ENCODE data around the gene TRIM10. TPM values are rescaled to one million over a fixed set of nuclear protein-coding genes. Genes with fewer than 3 reads are reported as not detected.

TRIM10 gene
- total and polyA plus RNA-seq, 2 donors from 2014 or later, result 0.79 to 1.5 TPM

DNA sequence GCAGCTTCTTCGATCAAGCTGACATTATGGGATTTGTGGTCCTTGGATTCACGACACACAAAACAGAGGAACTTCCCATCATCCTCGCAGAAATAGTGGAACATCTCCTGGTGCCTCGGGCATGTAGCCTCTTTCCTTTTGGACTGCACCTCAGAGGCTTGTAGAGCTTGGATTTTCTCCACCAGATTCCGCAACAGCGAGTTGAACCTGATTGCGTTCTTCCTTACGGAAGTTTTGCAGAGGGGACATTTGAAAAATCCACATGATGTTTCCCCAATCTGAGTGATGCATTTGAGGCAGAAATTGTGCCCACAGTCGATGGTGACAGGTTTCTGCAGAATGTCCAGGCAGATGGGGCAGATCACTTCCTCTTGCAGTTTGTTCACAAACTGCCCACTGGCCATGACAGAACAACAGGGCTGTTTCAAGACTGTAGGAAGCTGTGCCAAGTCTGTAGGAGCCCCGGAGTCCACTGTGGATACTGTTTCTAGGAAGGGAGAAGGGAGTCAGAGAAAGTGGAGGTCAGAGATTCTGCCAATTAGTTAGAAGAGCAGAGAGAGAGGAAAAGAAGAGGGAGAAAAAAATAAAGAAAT, 48.5 kb downstream of the TRIM10 start:
- no peaks in the 10 kb centered on the region for H3K9me3 ChIP-seq (ENCODE audit: control insufficient read depth in 2 of 3, insufficient read depth in 1 of 3, low read length in 3 of 3)
- no peaks in the 10 kb centered on the region for H3K36me3 ChIP-seq (ENCODE audit: control insufficient read depth in 2 of 3, insufficient read depth in 3 of 3, low read length in 3 of 3)
- H3K27ac ChIP-seq (ENCODE audit: low read depth in 2 of 2, low read length in 2 of 2), result no peak overlapping the region
- no peak overlapping the region for H3K4me3 ChIP-seq (ENCODE audit: low read length in 3 of 3)
- TF ChIP-seq, protein P1, sequence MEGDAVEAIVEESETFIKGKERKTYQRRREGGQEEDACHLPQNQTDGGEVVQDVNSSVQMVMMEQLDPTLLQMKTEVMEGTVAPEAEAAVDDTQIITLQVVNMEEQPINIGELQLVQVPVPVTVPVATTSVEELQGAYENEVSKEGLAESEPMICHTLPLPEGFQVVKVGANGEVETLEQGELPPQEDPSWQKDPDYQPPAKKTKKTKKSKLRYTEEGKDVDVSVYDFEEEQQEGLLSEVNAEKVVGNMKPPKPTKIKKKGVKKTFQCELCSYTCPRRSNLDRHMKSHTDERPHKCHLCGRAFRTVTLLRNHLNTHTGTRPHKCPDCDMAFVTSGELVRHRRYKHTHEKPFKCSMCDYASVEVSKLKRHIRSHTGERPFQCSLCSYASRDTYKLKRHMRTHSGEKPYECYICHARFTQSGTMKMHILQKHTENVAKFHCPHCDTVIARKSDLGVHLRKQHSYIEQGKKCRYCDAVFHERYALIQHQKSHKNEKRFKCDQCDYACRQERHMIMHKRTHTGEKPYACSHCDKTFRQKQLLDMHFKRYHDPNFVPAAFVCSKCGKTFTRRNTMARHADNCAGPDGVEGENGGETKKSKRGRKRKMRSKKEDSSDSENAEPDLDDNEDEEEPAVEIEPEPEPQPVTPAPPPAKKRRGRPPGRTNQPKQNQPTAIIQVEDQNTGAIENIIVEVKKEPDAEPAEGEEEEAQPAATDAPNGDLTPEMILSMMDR (IDR thresholded peaks at IDR 0.05; ENCODE audit: borderline replicate concordance, extremely low read depth, insufficient read depth), result no peak
- DNase-seq (no peak), FAIRE-seq (no peak)
- H3K9ac ChIP-seq (ENCODE audit: low read length in 3 of 3), result no peak overlapping the region
- H3K27me3 ChIP-seq (ENCODE audit: control insufficient read depth, insufficient read depth, low read length), result peaks cover 27% of the 10 kb centered on the region
- H3K4me1 ChIP-seq (ENCODE audit: control insufficient read depth in 2 of 3, insufficient read depth in 2 of 3, low read depth in 1 of 3, low read length in 3 of 3), result no peaks in the 10 kb centered on the region
- intact Hi-C loops (cut with DNase I), result no loop called here

DNA sequence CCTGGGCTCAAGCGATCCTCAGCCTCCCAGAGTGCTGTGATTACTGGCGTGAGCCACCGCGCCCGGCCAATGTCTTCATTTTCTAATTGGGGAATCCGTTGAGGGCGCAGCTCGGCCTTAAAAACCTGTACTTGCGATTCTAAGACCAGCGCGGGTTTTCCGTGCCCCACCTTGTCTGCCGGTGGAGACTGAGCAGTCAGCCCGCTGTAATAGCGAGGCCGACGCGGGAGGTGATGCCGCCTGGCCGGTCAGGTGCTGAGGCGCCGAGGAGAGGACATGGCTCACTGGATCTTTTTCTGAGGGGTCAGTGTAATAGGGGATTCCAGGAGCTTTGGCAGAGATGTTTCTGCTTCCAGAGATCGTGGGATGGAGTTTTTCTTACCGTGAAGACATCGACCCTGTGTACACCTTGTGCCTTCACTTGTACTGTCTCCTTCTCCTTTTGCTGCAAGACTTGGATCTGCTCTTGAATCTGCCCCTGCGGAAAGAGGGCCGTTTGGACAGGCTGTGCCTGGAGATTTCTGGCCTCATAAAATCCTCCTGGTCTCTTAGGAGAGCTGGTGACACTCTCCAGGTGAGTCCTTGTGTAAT, 49.6 kb downstream of the TRIM10 start:
- intact Hi-C loops (cut with DNase I), result no loop called here
- Histone ChIP-seq H3K4me3 (ENCODE audit: low read length in 3 of 3) (no peak overlapping the region), H3K27me3 (ENCODE audit: control insufficient read depth, insufficient read depth, low read length) (peaks cover 27% of the 10 kb centered on the region), H3K4me1 (ENCODE audit: control insufficient read depth in 2 of 3, insufficient read depth in 2 of 3, low read depth in 1 of 3, low read length in 3 of 3) (no peaks in the 10 kb centered on the region), H3K9me3 (ENCODE audit: control insufficient read depth in 2 of 3, insufficient read depth in 1 of 3, low read length in 3 of 3) (no peaks in the 10 kb centered on the region), H3K36me3 (ENCODE audit: control insufficient read depth in 2 of 3, insufficient read depth in 3 of 3, low read length in 3 of 3) (no peaks in the 10 kb centered on the region), H3K27ac (ENCODE audit: low read depth in 2 of 2, low read length in 2 of 2) (no peak overlapping the region), H3K9ac (ENCODE audit: low read length in 3 of 3) (no peak overlapping the region)
- TF ChIP-seq, protein P1 (IDR thresholded peaks at IDR 0.05; ENCODE audit: borderline replicate concordance, extremely low read depth, insufficient read depth), result no peak
- DNase-seq (peak in 1 of 5 donors; percentile 56), FAIRE-seq (no peak)

DNA sequence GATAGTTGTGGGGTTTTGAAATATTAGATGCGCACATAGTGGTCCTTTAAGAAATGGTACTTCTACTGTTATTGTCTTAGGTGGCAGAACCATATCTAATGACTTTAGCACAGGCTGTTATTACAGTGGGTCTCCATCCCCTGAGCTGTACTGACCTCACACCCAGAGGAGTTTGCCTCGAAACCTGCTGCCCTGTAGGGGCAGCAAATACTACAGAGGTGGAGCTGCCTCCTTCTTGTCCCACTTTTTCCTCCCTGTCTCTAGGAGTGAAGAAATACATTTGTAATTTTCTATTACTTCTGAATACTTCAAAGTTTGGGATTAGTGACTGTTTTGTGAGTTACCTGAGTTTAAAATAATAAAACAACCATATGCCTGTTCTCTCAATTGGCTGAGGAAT, 56.4 kb downstream of the TRIM10 start:
- TF ChIP-seq, protein P1 (IDR thresholded peaks at IDR 0.05; ENCODE audit: borderline replicate concordance, extremely low read depth, insufficient read depth), result no peak
- Histone ChIP-seq H3K27ac (ENCODE audit: low read depth in 2 of 2, low read length in 2 of 2) (no peak overlapping the region), H3K4me3 (ENCODE audit: low read length in 3 of 3) (no peak overlapping the region), H3K9ac (ENCODE audit: low read length in 3 of 3) (no peak overlapping the region), H3K27me3 (ENCODE audit: control insufficient read depth, insufficient read depth, low read length) (peaks cover 30% of the 10 kb centered on the region), H3K4me1 (ENCODE audit: control insufficient read depth in 2 of 3, insufficient read depth in 2 of 3, low read depth in 1 of 3, low read length in 3 of 3) (peaks cover 0 to 23% (median 13%) of the 10 kb centered on the region in 3 donors), H3K9me3 (ENCODE audit: control insufficient read depth in 2 of 3, insufficient read depth in 1 of 3, low read length in 3 of 3) (no peaks in the 10 kb centered on the region), H3K36me3 (ENCODE audit: control insufficient read depth in 2 of 3, insufficient read depth in 3 of 3, low read length in 3 of 3) (no peaks in the 10 kb centered on the region)
- DNase-seq, result no peak
- no peak for FAIRE-seq
- intact Hi-C loops (cut with DNase I), result no loop called here
